Measurements from ENCODE around the gene CHI3L1.
"Not testable (repeated sequence)": the region's sequence is repeated elsewhere in the genome, so short reads cannot be mapped to it uniquely, and the experiment has no call there.

The CHI3L1 gene

DNA sequence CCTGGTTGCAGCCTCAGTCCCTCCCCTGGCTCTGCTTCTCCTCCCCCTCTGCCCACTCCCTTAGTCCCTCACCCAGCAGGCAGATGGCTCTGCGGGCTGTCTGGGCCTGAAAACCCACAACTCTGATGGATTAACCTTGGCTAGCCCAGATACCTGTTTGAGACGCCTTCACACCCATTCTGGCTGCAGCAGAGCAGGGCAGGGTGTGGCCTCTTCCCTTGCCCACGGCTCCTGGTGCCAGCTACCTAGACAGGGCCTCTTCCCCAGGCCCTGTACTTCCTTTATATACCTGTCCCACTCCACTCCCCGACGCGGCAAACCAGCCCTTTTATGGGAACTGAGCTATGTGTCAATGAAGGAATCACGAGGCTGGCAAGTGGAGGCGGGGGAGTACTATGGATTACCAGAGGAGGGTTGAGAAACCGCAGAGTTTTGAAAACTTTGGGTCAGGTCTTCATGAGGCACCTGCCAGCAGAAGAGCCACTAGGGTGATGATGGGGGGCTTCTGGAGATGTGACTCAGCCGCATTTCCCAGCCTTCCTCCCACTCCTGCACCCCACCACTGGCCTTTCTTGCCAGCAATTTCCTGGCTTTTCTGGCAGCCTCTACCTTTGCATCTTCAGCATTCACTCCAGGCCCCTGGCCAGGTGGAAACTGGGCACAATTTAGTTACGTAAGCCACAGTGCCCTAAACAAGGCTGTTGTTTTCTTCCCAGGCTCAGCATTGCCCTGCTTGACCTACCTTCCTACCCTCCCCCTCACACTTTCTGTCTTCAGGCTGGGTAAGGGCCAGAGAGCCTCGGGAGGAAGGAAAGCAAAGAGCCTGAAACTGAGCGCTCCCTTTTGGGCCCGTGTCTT lies at the start of gene CHI3L1:
TSS of gene CHI3L1 (minus strand) at position 259 of the 858 bp plus-strand sequence. CDS start at position 178, 81 bp downstream.
- in situ Hi-C loops (cut with HindIII; ENCODE audit: low sequenced_read_pairs): no loop called here

DNA sequence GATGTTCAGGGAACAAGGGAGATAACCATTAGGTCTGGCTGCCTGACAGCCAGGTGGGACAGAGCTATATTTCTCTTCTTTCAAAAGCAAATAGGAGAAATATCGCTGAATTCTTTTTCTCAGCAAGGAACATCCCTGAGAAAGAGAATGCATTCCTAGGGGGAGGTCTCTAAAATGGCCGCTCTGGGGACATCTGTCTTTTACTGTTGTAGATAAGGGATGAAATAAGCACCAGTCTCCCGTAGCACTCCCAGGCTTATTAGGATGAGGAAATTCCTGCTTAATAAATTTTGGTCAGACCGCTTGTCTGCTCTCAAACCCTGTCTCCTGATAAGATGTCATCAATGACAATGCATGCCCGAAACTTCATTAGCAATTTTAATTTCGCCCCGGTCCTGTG lies 48.4 kb upstream of the CHI3L1 start:
- in situ Hi-C loops (cut with HindIII; ENCODE audit: low sequenced_read_pairs): not testable (repeated sequence)

DNA sequence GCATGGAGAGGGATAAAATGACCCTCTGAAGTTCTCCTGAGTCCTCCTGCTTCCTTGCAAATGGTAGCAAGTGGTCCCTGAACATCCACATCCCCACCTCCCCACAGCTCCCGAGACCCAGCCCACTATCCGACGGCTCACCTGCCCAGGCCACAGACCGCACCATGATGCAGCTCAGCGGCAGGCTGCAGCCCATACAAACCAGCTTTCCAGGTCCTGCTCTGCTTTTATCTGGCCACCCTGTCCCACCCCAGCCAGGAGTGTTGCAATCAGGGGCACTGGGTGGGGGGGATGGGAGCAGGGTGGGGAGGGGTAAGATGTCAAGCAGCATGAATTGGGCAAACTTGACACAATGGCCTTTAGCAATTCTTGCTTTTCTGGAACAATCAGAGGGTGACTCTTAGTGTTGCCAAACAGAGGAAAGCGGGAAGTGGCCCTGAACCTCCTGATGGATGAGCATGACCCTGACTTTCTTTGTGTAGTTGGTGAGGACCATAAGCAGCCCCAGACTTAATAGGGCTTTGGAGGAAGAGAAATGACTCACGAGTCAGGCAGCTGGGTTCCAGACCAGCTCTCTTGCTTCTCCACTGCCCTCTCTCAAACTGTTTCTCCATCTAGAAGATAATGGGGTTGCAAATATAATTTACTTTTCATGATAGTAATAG lies 43.1 kb upstream of the CHI3L1 start, which contains the start of gene CHIT1:
TSS of gene CHIT1 (minus strand) at position 203 of the 665 bp plus-strand sequence. CDS start at position 166, 37 bp downstream.
- in situ Hi-C loops (cut with HindIII; ENCODE audit: low sequenced_read_pairs): no loop called here

DNA sequence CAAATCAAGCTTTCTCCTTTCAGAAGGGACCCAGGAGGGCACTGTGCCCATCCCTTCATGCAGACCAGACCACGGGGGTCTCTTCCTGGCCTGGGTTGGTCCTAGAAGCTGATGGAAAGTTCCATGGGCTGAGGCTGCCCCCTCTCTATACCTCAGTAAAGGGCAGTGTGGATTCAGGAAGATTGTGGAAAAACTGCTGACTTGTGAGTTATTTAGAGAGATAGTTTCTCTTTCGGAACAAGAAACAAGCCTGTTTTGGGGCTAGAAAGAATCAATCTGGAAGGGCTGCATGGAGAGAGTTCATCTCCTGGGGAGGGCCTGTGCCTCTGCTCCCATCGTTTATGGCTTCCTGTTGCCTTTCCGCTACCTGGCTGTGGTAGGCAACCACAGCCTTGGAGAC lies 42.2 kb upstream of the CHI3L1 start:
- in situ Hi-C loops (cut with HindIII; ENCODE audit: low sequenced_read_pairs): no loop called here

DNA sequence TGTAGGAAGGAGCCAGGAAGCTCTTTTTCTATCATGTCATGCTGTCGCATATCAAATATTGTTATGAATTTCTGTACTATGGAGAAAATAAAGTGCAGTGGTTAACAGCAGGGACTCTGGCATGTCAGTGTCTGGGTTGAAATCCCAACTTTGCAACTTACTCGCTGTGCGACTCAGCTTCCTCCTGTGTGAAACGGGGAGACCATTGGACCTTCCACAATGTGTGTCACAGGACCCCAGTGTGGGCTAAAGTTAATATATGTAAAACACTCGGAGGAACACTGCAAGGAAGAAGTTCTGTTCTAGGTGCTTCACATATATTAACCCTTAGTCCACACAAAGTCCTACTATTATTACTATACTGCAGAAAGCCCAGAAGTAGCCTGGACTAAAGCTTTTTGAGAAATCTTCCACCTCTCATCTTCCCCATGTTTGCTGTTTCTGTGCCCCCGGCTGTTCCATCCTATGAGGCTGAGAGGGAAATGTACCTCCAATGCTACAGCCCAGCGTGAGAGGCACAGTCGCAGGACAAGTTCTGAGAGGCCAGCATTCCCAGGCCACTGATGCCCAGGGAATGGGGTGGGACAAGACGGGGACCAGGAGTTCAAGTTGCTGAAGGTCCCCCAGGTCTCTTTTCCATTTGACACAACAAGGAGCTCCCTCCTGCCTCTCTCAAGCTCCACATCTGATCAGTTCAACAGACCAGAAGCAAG lies 41.0 kb upstream of the CHI3L1 start:
- in situ Hi-C loops (cut with HindIII; ENCODE audit: low sequenced_read_pairs): no loop called here

DNA sequence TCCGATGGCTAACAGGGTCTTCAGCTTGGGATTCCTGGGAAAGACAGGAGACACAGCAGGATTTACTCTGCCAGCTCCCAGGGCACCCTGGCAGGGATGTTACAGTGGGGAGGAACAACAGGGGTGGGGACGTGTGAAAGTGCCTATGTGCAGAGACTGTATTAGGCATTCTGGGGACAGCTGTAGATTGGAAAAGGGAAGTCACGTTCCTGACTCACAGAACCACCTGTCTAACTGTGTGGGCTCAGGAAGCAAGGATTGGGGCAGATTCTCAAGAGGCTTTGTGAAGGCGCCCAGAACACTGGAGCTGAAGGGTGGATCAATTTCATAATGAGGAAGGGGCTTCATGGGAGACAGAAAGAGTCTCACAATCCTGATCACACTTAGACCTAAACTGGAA lies 38.6 kb upstream of the CHI3L1 start:
- in situ Hi-C loops (cut with HindIII; ENCODE audit: low sequenced_read_pairs): no loop called here

DNA sequence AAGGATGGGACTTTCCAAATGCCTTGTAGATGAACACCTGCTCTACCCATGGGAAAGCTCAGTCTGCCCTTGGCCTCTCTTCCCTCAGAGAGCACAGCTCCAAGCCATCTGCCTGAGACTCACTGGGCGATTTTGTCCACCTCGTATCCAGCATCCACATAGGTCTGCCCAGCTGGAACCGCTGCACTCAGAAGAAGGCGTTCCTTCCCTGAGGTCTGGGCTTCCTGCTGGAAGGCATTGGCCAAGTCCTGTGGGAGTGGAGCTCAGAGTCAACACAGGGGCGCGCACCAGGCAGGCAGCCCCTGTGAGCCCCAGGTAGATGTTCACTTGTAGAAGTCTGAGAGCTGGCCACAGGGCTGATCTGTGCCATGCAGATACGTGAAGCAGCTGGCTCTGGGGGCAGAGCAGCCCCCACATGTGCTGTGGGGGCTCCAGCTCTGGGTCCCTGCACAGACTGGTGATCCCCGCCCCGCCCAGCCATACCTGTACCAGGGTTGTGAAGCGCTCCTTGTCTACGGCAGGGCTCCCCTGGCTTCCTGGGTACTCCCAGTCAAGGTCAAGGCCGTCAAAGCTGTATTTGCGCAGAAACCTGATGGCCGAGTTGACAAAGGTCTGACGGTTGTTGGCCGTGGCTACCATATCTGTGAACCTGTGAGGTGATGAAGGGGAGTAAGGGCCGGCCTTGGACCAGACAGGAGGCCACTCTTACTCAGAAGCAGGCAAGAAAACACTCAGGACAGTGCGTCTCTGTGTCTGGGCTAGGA lies 36.7 kb upstream of the CHI3L1 start:
- in situ Hi-C loops (cut with HindIII; ENCODE audit: low sequenced_read_pairs): no loop called here

DNA sequence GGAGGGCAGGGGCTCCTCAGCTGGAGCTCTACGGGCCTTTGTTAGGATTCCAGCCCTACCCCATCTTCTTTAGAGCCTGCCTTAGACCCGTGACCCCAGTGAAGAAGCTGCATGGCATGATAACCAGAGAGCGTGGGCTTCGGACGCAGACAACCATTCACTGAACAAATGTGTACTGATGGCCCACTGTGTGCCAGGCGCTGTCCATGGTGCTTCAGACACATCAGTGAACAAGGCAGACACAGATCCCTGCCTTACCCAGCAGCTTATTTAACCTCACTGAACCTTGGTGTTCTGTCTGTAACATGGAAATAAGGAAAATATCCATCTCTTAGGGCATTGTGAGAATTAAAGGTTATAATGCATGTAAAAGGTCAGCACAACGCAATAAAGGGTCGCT lies 33.4 kb upstream of the CHI3L1 start:
- in situ Hi-C loops (cut with HindIII; ENCODE audit: low sequenced_read_pairs): no loop called here

DNA sequence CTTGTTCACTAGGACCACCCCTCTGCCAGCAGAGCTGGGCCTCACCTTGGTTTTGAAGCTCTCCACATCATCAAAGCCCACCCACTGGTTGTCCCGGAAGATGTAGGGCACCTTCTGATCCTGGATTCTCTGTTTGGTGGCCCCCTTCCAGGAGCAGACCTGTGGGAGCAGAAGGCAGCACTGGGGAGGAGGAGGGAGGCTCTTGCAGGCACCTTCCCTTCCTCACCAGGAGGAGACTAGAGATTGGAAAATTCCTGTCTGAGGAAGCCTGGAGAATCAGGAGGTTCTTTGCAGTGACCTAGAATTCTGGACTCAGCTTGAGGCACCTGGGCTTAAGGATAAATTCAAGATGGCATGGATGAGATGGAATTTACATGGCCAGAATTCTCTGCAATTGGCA lies 32.7 kb upstream of the CHI3L1 start:
- in situ Hi-C loops (cut with HindIII; ENCODE audit: low sequenced_read_pairs): no loop called here

DNA sequence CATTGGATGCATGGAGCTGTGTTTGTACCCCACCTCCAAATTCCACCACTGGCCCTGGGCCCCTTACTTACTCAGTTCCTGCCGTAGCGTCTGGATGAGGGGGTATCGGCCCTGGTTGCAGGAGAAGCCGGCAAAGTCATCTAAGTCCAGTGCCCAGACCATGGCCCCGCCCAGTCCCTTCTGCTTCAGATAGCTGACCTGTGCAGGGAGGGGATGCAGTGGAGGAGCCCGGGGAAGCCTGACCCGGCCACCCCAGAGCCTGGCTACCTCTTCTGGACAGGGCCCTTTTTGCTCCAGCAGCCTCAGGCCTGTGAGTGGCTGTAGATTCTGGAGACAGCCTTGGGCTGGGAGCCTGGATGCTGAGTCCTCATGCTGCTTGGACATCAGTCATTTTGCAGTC lies 31.2 kb upstream of the CHI3L1 start:
- in situ Hi-C loops (cut with HindIII; ENCODE audit: low sequenced_read_pairs): no loop called here

DNA sequence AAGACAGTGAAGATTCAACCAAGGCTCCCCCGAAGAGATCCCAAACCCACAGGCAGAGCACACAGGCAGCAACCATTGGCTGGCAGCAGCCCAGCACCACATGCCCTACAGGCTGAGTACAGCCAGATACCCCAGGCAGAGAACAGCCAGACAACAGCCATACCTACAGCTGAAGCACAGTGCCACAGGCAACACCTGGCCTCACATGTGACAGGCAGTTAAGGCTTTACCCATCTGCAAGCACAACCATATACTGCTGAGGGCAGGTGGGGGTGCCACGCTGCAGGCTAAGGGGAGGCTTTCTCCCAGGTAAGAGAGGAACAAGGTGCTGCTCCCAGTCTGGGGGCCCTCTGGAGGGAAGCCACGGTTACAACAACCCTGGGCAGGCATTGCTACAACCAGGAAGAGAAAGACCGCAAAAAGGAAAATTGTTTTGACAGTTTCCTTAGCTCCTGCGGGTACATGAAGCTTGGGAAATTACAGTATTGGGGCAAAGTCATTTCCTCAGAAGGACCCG lies 30.7 kb upstream of the CHI3L1 start:
- in situ Hi-C loops (cut with HindIII; ENCODE audit: low sequenced_read_pairs): no loop called here

DNA sequence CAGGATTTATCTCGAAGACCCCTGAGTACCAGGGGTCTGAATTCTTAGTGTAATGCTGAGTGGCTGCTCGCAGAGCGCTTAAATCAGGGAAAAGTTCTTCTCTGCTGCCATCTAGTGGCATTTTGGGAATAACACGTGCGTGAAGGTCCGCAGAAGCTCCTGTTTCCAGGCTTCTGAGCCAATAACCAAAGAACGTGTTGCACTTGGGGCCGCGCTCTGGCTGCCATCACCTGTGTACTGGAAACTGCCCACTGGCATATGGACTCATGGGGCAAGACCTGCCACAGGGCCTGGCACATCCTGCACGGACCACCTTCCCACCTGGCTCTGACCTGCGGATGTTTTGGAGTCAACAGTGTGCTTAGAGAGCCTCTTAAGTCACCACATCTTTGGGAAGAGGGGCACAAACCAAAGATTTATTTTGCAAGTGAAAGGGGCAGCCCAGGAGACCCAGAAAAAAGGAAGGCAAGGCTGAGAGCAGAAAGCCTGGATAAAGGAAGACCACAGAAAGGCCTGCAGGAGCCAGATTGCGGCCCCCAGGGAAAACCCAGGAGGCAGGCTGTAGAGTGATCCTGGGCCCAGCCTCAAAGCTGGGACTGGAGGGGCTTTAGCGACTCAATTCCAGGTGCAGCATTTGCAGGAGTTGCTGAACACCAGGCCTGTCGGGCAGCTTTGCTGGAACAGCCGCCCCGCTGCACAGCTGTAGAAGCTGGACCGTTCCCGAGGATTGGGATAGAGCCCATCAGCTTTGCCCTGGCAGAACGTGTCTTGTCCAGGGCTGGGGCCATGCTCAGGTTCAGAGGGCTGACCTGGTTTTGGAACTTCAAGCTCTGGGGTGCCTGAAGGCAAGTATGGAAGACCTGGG lies 30.0 kb upstream of the CHI3L1 start:
- in situ Hi-C loops (cut with HindIII; ENCODE audit: low sequenced_read_pairs): no loop called here

DNA sequence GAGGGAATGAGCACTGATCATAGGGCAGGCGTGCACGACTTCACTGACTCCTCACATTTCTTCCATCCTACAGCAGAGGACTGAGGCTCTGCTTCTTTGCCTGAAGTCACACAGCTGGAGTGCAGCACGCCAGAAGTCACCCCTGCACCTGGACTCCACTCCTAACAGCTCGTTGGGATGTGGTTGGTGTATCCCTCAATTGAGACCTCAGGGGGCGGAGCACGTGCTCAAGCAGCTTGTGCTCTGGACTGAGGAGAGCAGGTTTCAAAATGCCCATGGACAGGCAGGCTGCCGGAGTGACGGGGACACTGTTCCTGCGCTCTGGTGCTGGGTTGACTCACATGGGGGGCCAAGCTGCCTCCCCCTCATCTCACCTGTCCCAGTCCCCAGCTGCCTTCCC lies 29.1 kb upstream of the CHI3L1 start:
- in situ Hi-C loops (cut with HindIII; ENCODE audit: low sequenced_read_pairs): no loop called here

DNA sequence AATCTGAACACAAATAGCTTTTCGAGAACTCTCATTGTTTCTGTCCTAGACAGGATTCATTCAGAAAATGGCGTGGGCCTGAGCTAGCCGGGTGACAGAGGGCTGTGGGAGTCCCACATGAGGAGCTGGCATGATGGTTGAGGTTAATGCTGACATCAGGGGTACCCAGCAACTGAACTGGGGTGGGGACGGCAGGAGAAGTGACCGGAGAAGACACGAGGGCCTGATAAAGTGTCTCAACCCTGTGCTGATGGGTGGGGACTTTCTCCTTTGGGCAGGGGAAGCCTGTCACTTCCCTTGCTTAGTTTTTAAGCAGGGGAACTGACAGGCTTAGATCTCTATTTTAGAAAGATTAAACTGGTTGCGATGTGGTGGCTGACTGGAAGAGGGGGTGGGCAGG lies 28.4 kb upstream of the CHI3L1 start:
- in situ Hi-C loops (cut with HindIII; ENCODE audit: low sequenced_read_pairs): no loop called here

DNA sequence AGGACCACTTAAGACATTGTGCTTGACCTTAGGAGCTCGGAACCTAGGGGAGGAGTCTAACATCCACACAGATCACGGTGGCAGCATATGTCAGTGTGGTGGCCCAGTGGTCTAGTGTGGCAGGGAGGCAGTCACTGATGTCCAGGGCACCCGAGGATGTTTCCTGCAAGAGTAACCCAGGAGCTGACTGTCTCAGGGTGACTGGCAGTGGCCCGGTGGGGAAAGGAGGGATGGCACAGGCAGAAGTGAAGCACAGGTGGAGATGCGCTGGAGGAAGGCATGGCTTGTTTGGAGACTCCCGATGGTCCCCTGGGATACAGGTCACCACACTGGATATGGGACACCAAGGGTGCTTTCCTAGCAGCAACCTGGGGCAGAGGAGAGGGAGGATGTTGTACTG lies 26.6 kb upstream of the CHI3L1 start:
- in situ Hi-C loops (cut with HindIII; ENCODE audit: low sequenced_read_pairs): no loop called here

DNA sequence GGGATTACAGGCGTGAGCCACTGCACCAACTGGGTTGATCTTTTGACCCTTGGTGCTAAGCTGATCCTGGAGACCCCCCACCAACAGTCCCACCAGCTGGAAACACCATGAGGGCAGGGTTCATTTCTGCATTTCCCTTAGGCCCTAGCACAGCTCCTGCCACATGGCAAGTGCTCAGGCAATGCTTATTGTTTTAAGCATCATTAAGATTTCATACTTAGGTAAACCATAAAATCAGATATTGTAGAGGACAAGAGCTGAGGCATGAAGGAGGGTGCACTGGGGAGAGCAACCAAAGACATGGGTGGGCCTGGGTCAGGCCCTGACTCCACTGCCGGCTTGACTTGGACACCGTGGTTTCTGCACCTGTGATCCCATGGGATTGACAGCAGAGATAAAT lies 25.3 kb upstream of the CHI3L1 start:
- in situ Hi-C loops (cut with HindIII; ENCODE audit: low sequenced_read_pairs): no loop called here

DNA sequence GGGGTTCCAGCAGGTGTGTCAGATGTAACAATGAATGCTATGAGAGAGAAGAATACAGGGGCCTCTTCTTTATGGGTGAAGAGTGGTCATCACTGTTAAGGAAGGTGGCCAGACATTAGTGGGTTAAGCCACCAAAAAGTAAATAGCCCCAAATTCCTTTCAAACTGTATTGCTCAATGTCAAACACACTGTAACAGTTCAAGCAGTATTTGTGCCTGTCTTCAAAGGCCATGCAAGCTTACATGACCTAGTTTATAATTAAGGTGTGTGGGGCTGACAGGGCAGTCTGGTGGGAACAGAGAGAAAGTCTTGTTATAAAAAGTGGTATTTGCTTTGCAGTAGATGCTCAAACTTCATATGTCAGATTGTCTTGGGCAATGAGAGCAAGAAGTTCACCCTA lies 24.5 kb upstream of the CHI3L1 start:
- in situ Hi-C loops (cut with HindIII; ENCODE audit: low sequenced_read_pairs): no loop called here

DNA sequence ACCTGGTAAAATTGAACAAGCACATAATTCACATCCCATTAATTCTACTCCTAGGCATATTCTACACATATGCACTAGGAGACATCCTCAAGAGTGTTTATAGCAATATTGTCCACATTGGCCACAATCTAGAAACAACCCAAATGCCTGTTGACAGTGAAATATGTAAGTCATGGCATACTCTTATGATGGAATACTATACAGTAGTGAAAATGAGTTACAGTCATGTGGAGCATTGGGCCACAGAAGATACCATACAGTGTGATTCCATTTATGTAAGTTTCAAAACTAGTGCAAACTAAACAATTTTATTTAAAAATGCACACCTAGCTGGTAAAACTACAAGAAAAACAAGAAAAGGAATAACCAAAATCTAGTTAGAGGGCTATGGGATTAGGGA lies 23.8 kb upstream of the CHI3L1 start:
- in situ Hi-C loops (cut with HindIII; ENCODE audit: low sequenced_read_pairs): no loop called here

DNA sequence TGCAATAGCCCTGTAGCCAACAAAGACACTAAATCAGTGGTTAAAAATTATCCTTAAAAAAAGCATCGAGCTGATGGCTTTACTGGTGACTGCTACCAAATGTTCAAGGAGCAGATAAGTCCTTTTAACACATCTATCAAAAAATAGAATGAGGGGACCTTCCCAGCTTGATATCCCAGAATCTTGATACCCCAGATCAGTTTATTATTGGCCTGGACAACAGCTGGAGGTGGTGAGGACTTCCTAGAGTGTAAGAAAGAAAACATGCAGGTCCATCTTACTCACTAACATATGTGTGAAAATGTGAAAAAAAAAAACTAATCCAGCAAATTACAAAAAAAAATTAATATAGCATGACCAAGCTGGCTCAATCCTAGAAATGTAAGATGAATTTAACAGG lies 21.7 kb upstream of the CHI3L1 start:
- in situ Hi-C loops (cut with HindIII; ENCODE audit: low sequenced_read_pairs): no loop called here

DNA sequence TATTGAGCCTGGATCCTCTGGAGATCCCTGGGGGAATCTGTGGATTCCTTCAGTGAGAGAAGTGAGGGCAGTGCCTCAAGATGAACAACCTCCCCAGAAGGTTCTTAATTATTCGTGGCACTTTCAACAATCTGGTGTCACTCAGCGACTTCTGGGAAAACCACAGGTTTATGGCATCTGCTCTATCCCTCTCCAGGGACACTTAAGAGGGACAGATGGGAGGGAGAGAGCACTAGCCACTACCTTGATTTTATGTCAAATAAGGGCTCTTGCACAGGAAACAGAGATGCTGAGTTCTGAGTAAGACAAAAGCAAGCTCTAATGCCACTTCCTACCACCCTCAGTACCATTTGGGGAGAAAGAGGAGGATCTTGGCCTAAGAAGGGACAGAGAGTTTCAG lies 21.2 kb upstream of the CHI3L1 start:
- in situ Hi-C loops (cut with HindIII; ENCODE audit: low sequenced_read_pairs): no loop called here

All from DLD1 (cell line).